Muscle of leg (tissue), 11 donors: Measurements from ENCODE around the gene JAKMIP1. TPM values are rescaled to one million over a fixed set of nuclear protein-coding genes. Genes with fewer than 3 reads are reported as not detected.

Experiments used
- DNase-seq: peaks from one replicate; pipeline ENCODE4 v3.0.0; 2013
- H3K27ac ChIP-seq: one replicate; pipeline ENCODE4 v1.5.1; 2013; ENCODE audit warnings: mild to moderate bottlenecking, low read length, control low read depth
- H3K27me3 ChIP-seq: one replicate; pipeline ENCODE4 v1.6.1; 2013; ENCODE audit warnings: low read length; ENCODE audit not compliant: control insufficient read depth, insufficient read depth
- H3K36me3 ChIP-seq: one replicate; pipeline ENCODE4 v1.6.1; 2013; ENCODE audit warnings: low read length; ENCODE audit not compliant: control insufficient read depth, insufficient read depth
- H3K4me1 ChIP-seq: one replicate; pipeline ENCODE4 v1.6.1; 2013; ENCODE audit warnings: low read length; ENCODE audit not compliant: control insufficient read depth, insufficient read depth
- H3K4me3 ChIP-seq: one replicate; pipeline ENCODE4 v1.5.1; 2013; ENCODE audit warnings: low read length, control low read depth
- H3K9me3 ChIP-seq: replicated peaks from 2 replicates; pipeline ENCODE4 v1.6.1; 2013; ENCODE audit warnings: low read depth, low read length; ENCODE audit not compliant: control insufficient read depth
- WGBS: methylation state at CpG from one replicate; pipeline ENCODE4 v1.1.5; 2013; ENCODE audit warnings: missing lambda C conversion rate; ENCODE audit not compliant: insufficient coverage; 5-methylcytosine and 5-hydroxymethylcytosine counted together
- polyA plus RNA-seq, 8 donors: library from polyadenylated mRNA; unstranded; fragments of 120-200 nt; gene quantifications; one replicate each; pipeline versions ENCODE4 v1.2.1 to v1.2.3, GENCODE V29; 2013; ENCODE audit warnings: inconsistent platforms in 1 of 8, low replicate concordance in 1 of 8; ENCODE audit not compliant: insufficient read length in 8 of 8, insufficient read depth in 1 of 8
- total RNA-seq: library from RNA; stranded (reverse); fragments of 120-200 nt; gene quantifications from one replicate; pipeline ENCODE4 v1.2.4, GENCODE V29; 2013

The JAKMIP1 gene
- total and polyA plus RNA-seq, 9 donors: 0.04 to 0.39 TPM; not detected in 7

GRCh38 chr4:5988086-5988845, 212.1 kb downstream of the JAKMIP1 start:
- Histone ChIP-seq H3K9me3 (peaks cover 3% of the 10 kb centered on the region), H3K36me3 (no peaks in the 10 kb centered on the region), H3K27me3 (peaks cover 4% of the 10 kb centered on the region), H3K4me1 (no peaks in the 10 kb centered on the region), H3K27ac (no peak overlapping the region), H3K4me3 (no peak overlapping the region)
- no peak for DNase-seq
- 66% methylated on average over 11 of the region's 14 CpGs for WGBS

- DNase-seq: no peak
Measured at GRCh38 chr4:5984843-5985242, 215.5 kb downstream of the JAKMIP1 start.

GRCh38 chr4:5982156-5982973, 218.0 kb downstream of the JAKMIP1 start:
- Histone ChIP-seq H3K36me3 (no peaks in the 10 kb centered on the region), H3K4me1 (no peaks in the 10 kb centered on the region), H3K9me3 (peaks cover 3% of the 10 kb centered on the region), H3K27me3 (peaks cover 3% of the 10 kb centered on the region), H3K4me3 (no peak overlapping the region), H3K27ac (no peak overlapping the region)
- 72% methylated on average over 6 of the region's 9 CpGs for WGBS
- DNase-seq: no peak

More at GRCh38 chr4:5984843-5985242, 215.5 kb downstream of the JAKMIP1 start:
- Histone ChIP-seq H3K9me3 (peaks cover 3% of the 10 kb centered on the region), H3K4me3 (no peak overlapping the region), H3K36me3 (no peaks in the 10 kb centered on the region), H3K27ac (no peak overlapping the region), H3K27me3 (peaks cover 3% of the 10 kb centered on the region), H3K4me1 (no peaks in the 10 kb centered on the region)

GRCh38 chr4:5980436-5981155, 219.8 kb downstream of the JAKMIP1 start:
- Histone ChIP-seq H3K4me1 (no peaks in the 10 kb centered on the region), H3K9me3 (peaks cover 3% of the 10 kb centered on the region), H3K27me3 (peaks cover 7% of the 10 kb centered on the region), H3K4me3 (no peak overlapping the region), H3K27ac (no peak overlapping the region), H3K36me3 (no peaks in the 10 kb centered on the region)
- WGBS: no CpG with 5 or more reads among the region's 3 CpGs
- DNase-seq: peak; percentile 36

- H3K9me3 ChIP-seq: peaks cover 3% of the 10 kb centered on the region
- no peak for DNase-seq
- 12% methylated on average over 8 of the region's 11 CpGs for WGBS
- H3K27me3 ChIP-seq: peaks cover 7% of the 10 kb centered on the region
- no peaks in the 10 kb centered on the region for H3K4me1 ChIP-seq
- H3K27ac ChIP-seq: no peak overlapping the region
- H3K4me3 ChIP-seq: no peak overlapping the region
- no peaks in the 10 kb centered on the region for H3K36me3 ChIP-seq
Measured at GRCh38 chr4:5979981-5980380, 220.4 kb downstream of the JAKMIP1 start.

GRCh38 chr4:5976921-5977320, 223.4 kb downstream of the JAKMIP1 start:
- H3K27me3 ChIP-seq: peaks cover 16% of the 10 kb centered on the region
- H3K36me3 ChIP-seq: no peaks in the 10 kb centered on the region
- no peak overlapping the region for H3K27ac ChIP-seq
- no peak overlapping the region for H3K4me3 ChIP-seq
- H3K4me1 ChIP-seq: no peaks in the 10 kb centered on the region
- WGBS: 77% methylated on average over 3 of the region's 9 CpGs
- no peaks in the 10 kb centered on the region for H3K9me3 ChIP-seq
- DNase-seq: no peak

- Histone ChIP-seq H3K4me3 (no peak overlapping the region), H3K36me3 (no peaks in the 10 kb centered on the region), H3K27me3 (peaks cover 16% of the 10 kb centered on the region), H3K4me1 (no peaks in the 10 kb centered on the region), H3K27ac (no peak overlapping the region), H3K9me3 (no peaks in the 10 kb centered on the region)
- DNase-seq: no peak
- WGBS: 77% methylated on average over 4 of the region's 6 CpGs
Measured at GRCh38 chr4:5976431-5976830, 223.9 kb downstream of the JAKMIP1 start.

Other genes starting within 250 kb of the JAKMIP1 start
- gene C4orf50, start 182.1 kb downstream of the JAKMIP1 start, total RNA-seq: under 0.01 TPM
- under 1 TPM in 4 of 8 donors, not detected in 4; 0.01 to 0.02 (median 0.01) TPM for gene C4orf50, start 182.1 kb downstream of the JAKMIP1 start, polyA plus RNA-seq
- gene WFS1, start 69.3 kb upstream of the JAKMIP1 start, total RNA-seq: 10.5 TPM
- gene WFS1, start 69.3 kb upstream of the JAKMIP1 start, polyA plus RNA-seq: 10 to 100 TPM; 16.3 to 28.2 (median 23.9) TPM